ENCODE results near the gene PREP. TPM values are rescaled to one million over a fixed set of nuclear protein-coding genes. Genes with fewer than 3 reads are reported as not detected.

Gene PREP
- polyA plus RNA-seq, 1 of the 3 experiments (the other 2 are of a cell fraction) = 20.9 TPM

- H3K9me3 ChIP-seq = no peaks in the 10 kb centered on the region
- no peaks in the 10 kb centered on the region for H3K27me3 ChIP-seq (ENCODE audit: insufficient read depth)
- POLR2A ChIA-PET = no interaction called here
- no peak overlapping the region for H3K4me3 ChIP-seq (ENCODE audit: low read depth in 2 of 2, low read length in 1 of 2)
- no peaks in the 10 kb centered on the region for H3K9me2 ChIP-seq
- peaks cover 0 to 2% of the 10 kb centered on the region in 2 experiments; a peak in 1 of 4 replicates for H3K4me1 ChIP-seq (ENCODE audit: control insufficient read depth in 1 of 2, insufficient read depth in 2 of 2, low read depth in 1 of 2, low read length in 1 of 2)
- H3F3A ChIP-seq (replicated peaks; ENCODE audit: insufficient read depth) = no peaks in the 10 kb centered on the region
- H3K27ac ChIP-seq (ENCODE audit: low read depth in 2 of 2, low read length in 1 of 2) = no peak overlapping the region
- peaks cover 13 to 14% of the 10 kb centered on the region in 2 experiments for H3K36me3 ChIP-seq (replicated peaks in 1 of 2; ENCODE audit: control insufficient read depth in 1 of 2, insufficient read depth in 2 of 2, low read length in 1 of 2)
- WGBS (ENCODE audit: low lambda C conversion rate) = 98% methylated on average over 2 of the region's 2 CpGs
- CTCF ChIA-PET = interaction anchor here (0.8 to 1.6 kb wide), 2 partner anchors 249 kb away, joined by 3 to 4 read pairs; no protein-coding TSS in a partner anchor
- TF ChIP-seq POLR2AphosphoS5 (IDR thresholded peaks at IDR 0.05; ENCODE audit: low read depth, low read length) (no peak), SMC3 (IDR thresholded peaks at IDR 0.05; ENCODE audit: low read depth, low read length) (no peak), SIN3A (IDR thresholded peaks at IDR 0.05; ENCODE audit: borderline replicate concordance, low read depth, low read length) (no peak), CHD2 (IDR thresholded peaks at IDR 0.05; ENCODE audit: low read length, partially characterized antibody) (no peak), MXI1 (IDR thresholded peaks at IDR 0.05; ENCODE audit: low read depth, low read length) (no peak), RFX5 (IDR thresholded peaks at IDR 0.05; ENCODE audit: low read length) (no peak), FOXJ3 (CRISPR knock-in tag; IDR thresholded peaks at IDR 0.05) (no peak), GABPA (IDR thresholded peaks at IDR 0.05; ENCODE audit: low read depth) (no peak), RCOR1 (IDR thresholded peaks at IDR 0.05; ENCODE audit: low read length) (no peak), FOSL2 (IDR thresholded peaks at IDR 0.05; ENCODE audit: borderline replicate concordance, low read depth) (no peak), NRF1 (IDR thresholded peaks at IDR 0.05; ENCODE audit: low read depth, low read length) (no peak), MAX (IDR thresholded peaks at IDR 0.05; ENCODE audit: low read depth) (no peak), RAD21 (IDR thresholded peaks at IDR 0.05; ENCODE audit: low read length) (no peak)
- H3K79me2 ChIP-seq (ENCODE audit: insufficient read depth) = peaks cover 2% of the 10 kb centered on the region; the same call in 1 of the 2 replicates
- no peak overlapping the region for H3K9ac ChIP-seq
- DNase-seq = no peak
- no peak overlapping the region for H2AFZ ChIP-seq (ENCODE audit: low read depth)
- H3K4me2 ChIP-seq = no peak overlapping the region
- no peaks in the 10 kb centered on the region for H4K20me1 ChIP-seq (ENCODE audit: insufficient read depth)
These were observed 65.9 kb downstream of the PREP start for GRCh38 chr6:105336986-105337385.

- TF ChIP-seq ZBTB33 (IDR thresholded peaks at IDR 0.05; ENCODE audit: borderline replicate concordance, low read depth) = no peak
- no peak for TF ChIP-seq IRF3 (IDR thresholded peaks at IDR 0.05; ENCODE audit: low read depth, low read length)
- TF ChIP-seq GABPA (IDR thresholded peaks at IDR 0.05; ENCODE audit: low read depth) = no peak
- TF ChIP-seq GATA2 (CRISPR knock-in tag; IDR thresholded peaks at IDR 0.05) = no peak
- no peak for TF ChIP-seq POLR2AphosphoS5 (IDR thresholded peaks at IDR 0.05; ENCODE audit: low read depth, low read length)
- Histone ChIP-seq H3K9ac (no peak overlapping the region), H4K20me1 (ENCODE audit: insufficient read depth) (no peaks in the 10 kb centered on the region), H3K36me3 (replicated peaks in 1 of 2; ENCODE audit: control insufficient read depth in 1 of 2, insufficient read depth in 2 of 2, low read length in 1 of 2) (peaks cover 23 to 24% of the 10 kb centered on the region in 2 experiments), H3K27ac (ENCODE audit: low read depth in 2 of 2, low read length in 1 of 2) (no peak overlapping the region), H3K4me2 (no peak overlapping the region), H3K9me3 (no peaks in the 10 kb centered on the region), H3F3A (replicated peaks; ENCODE audit: insufficient read depth) (peaks cover 6% of the 10 kb centered on the region), H2AFZ (ENCODE audit: low read depth) (no peak overlapping the region), H3K9me2 (no peaks in the 10 kb centered on the region), H3K27me3 (ENCODE audit: insufficient read depth) (no peaks in the 10 kb centered on the region), H3K4me3 (ENCODE audit: low read depth in 2 of 2, low read length in 1 of 2) (no peak overlapping the region), H3K79me2 (ENCODE audit: insufficient read depth) (no peaks in the 10 kb centered on the region), H3K4me1 (ENCODE audit: control insufficient read depth in 1 of 2, insufficient read depth in 2 of 2, low read depth in 1 of 2, low read length in 1 of 2) (peaks cover 3 to 18% of the 10 kb centered on the region in 2 experiments)
- WGBS (ENCODE audit: low lambda C conversion rate) = 100% methylated on average over 4 of the region's 4 CpGs
- ChIA-PET POLR2A (no interaction called here), CTCF (interaction anchor here (0.8 kb wide), 1 partner anchor 30 kb away, joined by 3 read pairs; no protein-coding TSS in a partner anchor)
- no peak for DNase-seq
These were observed 70.3 kb downstream of the PREP start for GRCh38 chr6:105332576-105332975.

All from SK-N-SH (cell line).